Measurements from ENCODE around the gene HDDC3.
"Not testable (repeated sequence)": the region's sequence is repeated elsewhere in the genome, so short reads cannot be mapped to it uniquely, and the experiment has no call there.

Gene HDDC3

GRCh38 chr15:90924375-90924774 lies 8.0 kb downstream of the HDDC3 start:
- in situ Hi-C loops (cut with HindIII; ENCODE audit: low sequenced_read_pairs), result no loop called here
- H3K4me3 ChIP-seq (ENCODE audit: low read depth, low read length), result no peak overlapping the region
- DNase-seq (ENCODE audit: low read depth), result no peak
- TF ChIP-seq CTCF (IDR thresholded peaks at IDR 0.05; ENCODE audit: low read depth, low read length, missing control alignments), result no peak

GRCh38 chr15:90922712-90923322 lies 9.5 kb downstream of the HDDC3 start:
- H3K4me3 ChIP-seq (ENCODE audit: low read depth, low read length); in situ Hi-C loops (cut with HindIII; ENCODE audit: low sequenced_read_pairs); DNase-seq (ENCODE audit: low read depth): not testable (repeated sequence)

- in situ Hi-C loops (cut with HindIII; ENCODE audit: low sequenced_read_pairs), result no loop called here
- DNase-seq (ENCODE audit: low read depth), result no peak
- no peak overlapping the region for H3K4me3 ChIP-seq (ENCODE audit: low read depth, low read length)
- TF ChIP-seq CTCF (IDR thresholded peaks at IDR 0.05; ENCODE audit: low read depth, low read length, missing control alignments), result no peak
Observed at GRCh38 chr15:90921887-90922286, 10.5 kb downstream of the HDDC3 start.

GRCh38 chr15:90918835-90919234 lies 13.5 kb downstream of the HDDC3 start:
- TF ChIP-seq CTCF (IDR thresholded peaks at IDR 0.05; ENCODE audit: low read depth, low read length, missing control alignments), result no peak
- no peak for DNase-seq (ENCODE audit: low read depth)
- in situ Hi-C loops (cut with HindIII; ENCODE audit: low sequenced_read_pairs), result no loop called here
- H3K4me3 ChIP-seq (ENCODE audit: low read depth, low read length), result no peak overlapping the region

GRCh38 chr15:90918034-90918788 lies 14.1 kb downstream of the HDDC3 start:
- in situ Hi-C loops (cut with HindIII; ENCODE audit: low sequenced_read_pairs), result no loop called here
- no peak for TF ChIP-seq CTCF (IDR thresholded peaks at IDR 0.05; ENCODE audit: low read depth, low read length, missing control alignments)
- DNase-seq (ENCODE audit: low read depth), result no peak
- H3K4me3 ChIP-seq (ENCODE audit: low read depth, low read length), result no peak overlapping the region

GRCh38 chr15:90917569-90917968 lies 14.8 kb downstream of the HDDC3 start:
- no peak overlapping the region for H3K4me3 ChIP-seq (ENCODE audit: low read depth, low read length)
- no peak for DNase-seq (ENCODE audit: low read depth)
- in situ Hi-C loops (cut with HindIII; ENCODE audit: low sequenced_read_pairs), result no loop called here
- TF ChIP-seq CTCF (IDR thresholded peaks at IDR 0.05; ENCODE audit: low read depth, low read length, missing control alignments), result no peak

- no peak for TF ChIP-seq CTCF (IDR thresholded peaks at IDR 0.05; ENCODE audit: low read depth, low read length, missing control alignments)
- no peak for DNase-seq (ENCODE audit: low read depth)
- no peak overlapping the region for H3K4me3 ChIP-seq (ENCODE audit: low read depth, low read length)
- in situ Hi-C loops (cut with HindIII; ENCODE audit: low sequenced_read_pairs), result no loop called here
Observed at GRCh38 chr15:90916461-90916860, 15.9 kb downstream of the HDDC3 start.
